PC-3 (cell line): ENCODE measurements around the gene SLC15A4.

Experiments used
- EZH2 ChIP-seq: fragments of 300-600 bp; sonication (generic); IDR thresholded peaks from one replicate; pipeline ENCODE4 v1.6.1; 2017; ENCODE audit warnings: antibody characterized with exemption, mild to moderate bottlenecking, low read length; ENCODE audit not compliant: unreplicated experiment
- EZH2phosphoT487 ChIP-seq: fragments of 300-600 bp; sonication (generic); IDR thresholded peaks from 2 replicates; pipeline ENCODE4 v1.6.1; 2018; ENCODE audit warnings: mild to moderate bottlenecking, antibody characterized with exemption, low read length, borderline replicate concordance
- TF ChIP-seq, protein P1 (sequence below): fragments of 300-600 bp; sonication (generic); conservative IDR thresholded peaks from 2 replicates; pipeline ENCODE4 v1.5.1; 2017; ENCODE audit warnings: antibody characterized with exemption, low read depth, mild to moderate bottlenecking, low read length

DNA sequence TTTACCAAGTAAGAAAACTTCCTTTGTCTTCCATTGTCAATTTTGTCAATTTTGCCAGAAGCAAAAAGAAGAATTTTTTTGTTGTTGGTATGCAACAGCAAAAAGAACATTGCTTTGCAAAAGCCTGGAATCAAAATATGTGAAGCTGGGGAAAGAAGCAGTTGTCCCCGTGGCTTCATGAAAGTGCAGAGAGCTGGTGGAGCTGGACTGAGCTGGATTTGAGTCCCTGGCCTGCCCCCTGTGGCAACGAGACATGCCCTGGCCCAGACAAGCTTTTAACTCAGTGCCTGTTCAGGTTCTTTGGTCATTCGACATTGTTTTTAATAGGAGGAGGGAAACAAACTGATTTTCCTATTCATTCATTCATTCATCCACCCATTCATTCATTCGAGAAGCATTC, 70.3 kb downstream of the SLC15A4 start:
- TF ChIP-seq, protein P1, sequence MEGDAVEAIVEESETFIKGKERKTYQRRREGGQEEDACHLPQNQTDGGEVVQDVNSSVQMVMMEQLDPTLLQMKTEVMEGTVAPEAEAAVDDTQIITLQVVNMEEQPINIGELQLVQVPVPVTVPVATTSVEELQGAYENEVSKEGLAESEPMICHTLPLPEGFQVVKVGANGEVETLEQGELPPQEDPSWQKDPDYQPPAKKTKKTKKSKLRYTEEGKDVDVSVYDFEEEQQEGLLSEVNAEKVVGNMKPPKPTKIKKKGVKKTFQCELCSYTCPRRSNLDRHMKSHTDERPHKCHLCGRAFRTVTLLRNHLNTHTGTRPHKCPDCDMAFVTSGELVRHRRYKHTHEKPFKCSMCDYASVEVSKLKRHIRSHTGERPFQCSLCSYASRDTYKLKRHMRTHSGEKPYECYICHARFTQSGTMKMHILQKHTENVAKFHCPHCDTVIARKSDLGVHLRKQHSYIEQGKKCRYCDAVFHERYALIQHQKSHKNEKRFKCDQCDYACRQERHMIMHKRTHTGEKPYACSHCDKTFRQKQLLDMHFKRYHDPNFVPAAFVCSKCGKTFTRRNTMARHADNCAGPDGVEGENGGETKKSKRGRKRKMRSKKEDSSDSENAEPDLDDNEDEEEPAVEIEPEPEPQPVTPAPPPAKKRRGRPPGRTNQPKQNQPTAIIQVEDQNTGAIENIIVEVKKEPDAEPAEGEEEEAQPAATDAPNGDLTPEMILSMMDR, result no peak
- no peak for TF ChIP-seq EZH2
- TF ChIP-seq EZH2phosphoT487, result no peak
